Sigmoid colon (tissue), 4 donors: ENCODE results near the gene CEACAM19.
"Not testable (repeated sequence)": the region's sequence is repeated elsewhere in the genome, so short reads cannot be mapped to it uniquely, and the experiment has no call there.

Source experiments
- EP300 ChIP-seq, 4 donors: sonication (generic); formaldehyde crosslinking; IDR thresholded peaks; one replicate each; pipeline ENCODE4 v1.6.1; 2017; ENCODE audit warnings: antibody characterized with exemption in 4 of 4
- POLR2A ChIP-seq, 2 donors: fragments of 450-650 bp; IDR thresholded peaks; one replicate each; pipeline ENCODE4 v1.6.1; 2016; ENCODE audit warnings: antibody characterized with exemption in 2 of 2, mild to moderate bottlenecking in 2 of 2, moderate library complexity in 2 of 2
- POLR2AphosphoS5 ChIP-seq, 4 donors: sonication (generic); formaldehyde crosslinking; IDR thresholded peaks; one replicate each; pipeline ENCODE4 v1.6.1; 2017; ENCODE audit warnings: antibody characterized with exemption in 4 of 4
- TF ChIP-seq, protein P1 (sequence below), 4 experiments: fragments of 450-650 bp in 3 of 4; fragments of 200-600 bp in 1 of 4; IDR thresholded peaks; one replicate each; pipeline ENCODE4 v1.5.1; 2016 to 2019; ENCODE audit warnings: antibody characterized with exemption in 4 of 4, mild to moderate bottlenecking in 3 of 4, moderate library complexity in 2 of 4

DNA sequence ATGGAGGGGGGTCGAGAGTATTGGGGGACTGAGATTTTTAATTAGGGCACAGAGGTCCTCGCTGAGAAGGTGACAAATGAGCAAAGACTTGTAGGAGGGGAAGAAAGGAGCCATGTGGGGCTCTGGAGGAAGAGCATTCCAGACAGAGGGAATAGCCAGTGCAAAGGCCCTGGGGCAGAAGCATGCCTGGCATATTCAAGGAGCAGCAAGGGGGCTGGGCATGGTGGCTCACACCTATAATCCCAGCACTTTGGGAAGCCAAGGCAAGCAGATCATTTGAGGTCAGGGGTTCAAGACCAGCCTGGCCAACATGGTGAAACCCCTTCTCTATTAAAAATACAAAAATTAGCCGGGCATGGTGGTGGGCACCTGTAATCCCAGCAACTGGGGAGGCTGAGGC lies 13.1 kb downstream of the CEACAM19 start:
- not testable (repeated sequence) for TF ChIP-seq POLR2A, EP300, POLR2AphosphoS5 (IDR thresholded peaks at IDR 0.05)
- TF ChIP-seq, protein P1, sequence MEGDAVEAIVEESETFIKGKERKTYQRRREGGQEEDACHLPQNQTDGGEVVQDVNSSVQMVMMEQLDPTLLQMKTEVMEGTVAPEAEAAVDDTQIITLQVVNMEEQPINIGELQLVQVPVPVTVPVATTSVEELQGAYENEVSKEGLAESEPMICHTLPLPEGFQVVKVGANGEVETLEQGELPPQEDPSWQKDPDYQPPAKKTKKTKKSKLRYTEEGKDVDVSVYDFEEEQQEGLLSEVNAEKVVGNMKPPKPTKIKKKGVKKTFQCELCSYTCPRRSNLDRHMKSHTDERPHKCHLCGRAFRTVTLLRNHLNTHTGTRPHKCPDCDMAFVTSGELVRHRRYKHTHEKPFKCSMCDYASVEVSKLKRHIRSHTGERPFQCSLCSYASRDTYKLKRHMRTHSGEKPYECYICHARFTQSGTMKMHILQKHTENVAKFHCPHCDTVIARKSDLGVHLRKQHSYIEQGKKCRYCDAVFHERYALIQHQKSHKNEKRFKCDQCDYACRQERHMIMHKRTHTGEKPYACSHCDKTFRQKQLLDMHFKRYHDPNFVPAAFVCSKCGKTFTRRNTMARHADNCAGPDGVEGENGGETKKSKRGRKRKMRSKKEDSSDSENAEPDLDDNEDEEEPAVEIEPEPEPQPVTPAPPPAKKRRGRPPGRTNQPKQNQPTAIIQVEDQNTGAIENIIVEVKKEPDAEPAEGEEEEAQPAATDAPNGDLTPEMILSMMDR (IDR thresholded peaks at IDR 0.05) = not testable (repeated sequence)
